Tibial nerve (tissue), 4 donors: Measurements from ENCODE around the gene SFMBT2. TPM values are rescaled to one million over a fixed set of nuclear protein-coding genes. Genes with fewer than 3 reads are reported as not detected.

ENCODE experiments used
- DNase-seq, 2 donors: peaks; one replicate each; pipeline ENCODE4 v3.0.0-alpha.2; 2019; ENCODE audit warnings: low spot score in 2 of 2
- H3K27ac ChIP-seq, 4 donors: fragments of 200-600 bp; sonication (generic) in 3 of 4; one replicate each; pipeline ENCODE4 v1.5.1; 2017 to 2019; ENCODE audit warnings: mild to moderate bottlenecking in 1 of 4
- H3K27me3 ChIP-seq, 2 donors: fragments of 200-600 bp; sonication (generic) in 1 of 2; one replicate each; pipeline versions ENCODE4 v1.5.1 to v1.6.0; 2017 to 2019
- H3K36me3 ChIP-seq, 3 donors: fragments of 200-600 bp; sonication (generic); one replicate each; pipeline ENCODE4 v1.5.1; 2018 to 2019
- H3K4me1 ChIP-seq, 4 donors: fragments of 200-600 bp; sonication (generic) in 3 of 4; one replicate each; pipeline ENCODE4 v1.5.1; 2017 to 2019
- H3K4me3 ChIP-seq, 4 donors: fragments of 200-600 bp; sonication (generic) in 3 of 4; one replicate each; pipeline ENCODE4 v1.5.1; 2017 to 2019; ENCODE audit warnings: mild to moderate bottlenecking in 1 of 4, moderate library complexity in 1 of 4
- H3K9me3 ChIP-seq, 4 donors: fragments of 200-600 bp; sonication (generic) in 3 of 4; one replicate each; pipeline ENCODE4 v1.5.1; 2017 to 2019
- EP300 ChIP-seq, 2 donors: sonication (generic); formaldehyde crosslinking; IDR thresholded peaks; one replicate each; pipeline ENCODE4 v1.6.1; 2017; ENCODE audit warnings: antibody characterized with exemption in 2 of 2, mild to moderate bottlenecking in 1 of 2
- POLR2A ChIP-seq, 2 donors: fragments of 450-650 bp; IDR thresholded peaks; one replicate each; pipeline ENCODE4 v1.6.1; 2017; ENCODE audit warnings: antibody characterized with exemption in 2 of 2, mild to moderate bottlenecking in 2 of 2, moderate library complexity in 2 of 2
- WGBS, 2 donors: methylation state at CpG; one replicate each; pipeline ENCODE4 v1.1.5; 2018; 5-methylcytosine and 5-hydroxymethylcytosine counted together
- total RNA-seq, 4 donors: library from RNA; depleted of rRNA; stranded (reverse); fragments of >200 nt; gene quantifications; one replicate each; pipeline ENCODE4 v1.1.0, GENCODE V29; 2016
- TF ChIP-seq, protein P1 (sequence below), 5 experiments: fragments of 200-600 bp in 3 of 5; fragments of 450-650 bp in 2 of 5; sonication (generic) in 3 of 5; IDR thresholded peaks; one replicate each; pipeline ENCODE4 v1.5.1; 2016 to 2019; ENCODE audit warnings: antibody characterized with exemption in 5 of 5, mild to moderate bottlenecking in 3 of 5, moderate library complexity in 2 of 5

Gene SFMBT2
- total RNA-seq, 4 donors from 2014 or later = 10.2 to 24.0 (median 15.4) TPM

DNA sequence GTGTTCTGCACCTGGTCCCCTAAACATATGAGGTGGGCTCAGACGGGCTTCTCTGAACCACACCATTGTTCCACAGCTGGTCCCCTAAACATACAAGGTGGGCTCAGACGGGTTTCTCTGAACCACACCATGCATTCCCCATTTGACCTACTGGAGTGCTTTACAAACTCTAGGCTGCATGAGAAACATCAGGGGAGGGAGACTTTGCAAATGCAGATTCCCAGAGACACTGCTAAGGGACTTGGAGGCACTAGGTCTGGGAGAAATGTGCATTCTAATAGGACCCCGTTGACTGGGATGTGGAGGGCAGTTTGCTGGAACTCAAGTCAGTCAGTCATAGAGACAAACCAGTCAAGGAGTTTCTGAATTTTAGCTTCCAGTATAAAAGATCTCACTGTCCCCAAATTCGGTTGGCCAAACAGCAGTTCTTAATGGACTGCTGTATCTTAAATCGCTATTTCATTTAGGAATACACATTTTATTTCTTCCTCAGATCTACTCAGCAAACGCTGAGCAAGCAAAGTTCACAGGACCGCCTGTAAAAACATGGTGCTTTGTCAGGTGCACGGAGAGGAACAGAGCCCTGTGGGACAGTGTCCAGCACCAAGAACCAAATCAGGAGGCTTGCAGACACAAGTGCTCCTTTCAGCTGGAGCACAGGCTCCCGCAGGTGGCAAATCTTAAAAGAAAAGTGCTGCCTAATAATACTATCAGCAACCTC lies 198.8 kb downstream of the SFMBT2 start:
- H3K36me3 ChIP-seq = peaks cover 0 to 48% (median 0%) of the 10 kb centered on the region in 3 donors
- H3K9me3 ChIP-seq = no peaks in the 10 kb centered on the region
- H3K4me3 ChIP-seq = no peak overlapping the region
- no peak overlapping the region for H3K27ac ChIP-seq
- no peaks in the 10 kb centered on the region for H3K4me1 ChIP-seq
- H3K27me3 ChIP-seq = no peaks in the 10 kb centered on the region
- DNase-seq = no peak
- TF ChIP-seq POLR2A (IDR thresholded peaks at IDR 0.05) (no peak), EP300 (IDR thresholded peaks at IDR 0.05) (no peak)
- TF ChIP-seq, protein P1, sequence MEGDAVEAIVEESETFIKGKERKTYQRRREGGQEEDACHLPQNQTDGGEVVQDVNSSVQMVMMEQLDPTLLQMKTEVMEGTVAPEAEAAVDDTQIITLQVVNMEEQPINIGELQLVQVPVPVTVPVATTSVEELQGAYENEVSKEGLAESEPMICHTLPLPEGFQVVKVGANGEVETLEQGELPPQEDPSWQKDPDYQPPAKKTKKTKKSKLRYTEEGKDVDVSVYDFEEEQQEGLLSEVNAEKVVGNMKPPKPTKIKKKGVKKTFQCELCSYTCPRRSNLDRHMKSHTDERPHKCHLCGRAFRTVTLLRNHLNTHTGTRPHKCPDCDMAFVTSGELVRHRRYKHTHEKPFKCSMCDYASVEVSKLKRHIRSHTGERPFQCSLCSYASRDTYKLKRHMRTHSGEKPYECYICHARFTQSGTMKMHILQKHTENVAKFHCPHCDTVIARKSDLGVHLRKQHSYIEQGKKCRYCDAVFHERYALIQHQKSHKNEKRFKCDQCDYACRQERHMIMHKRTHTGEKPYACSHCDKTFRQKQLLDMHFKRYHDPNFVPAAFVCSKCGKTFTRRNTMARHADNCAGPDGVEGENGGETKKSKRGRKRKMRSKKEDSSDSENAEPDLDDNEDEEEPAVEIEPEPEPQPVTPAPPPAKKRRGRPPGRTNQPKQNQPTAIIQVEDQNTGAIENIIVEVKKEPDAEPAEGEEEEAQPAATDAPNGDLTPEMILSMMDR (IDR thresholded peaks at IDR 0.05) = no peak
- WGBS, 2 donors = 69 to 77% methylated on average over 9 of the region's 9 CpGs

DNA sequence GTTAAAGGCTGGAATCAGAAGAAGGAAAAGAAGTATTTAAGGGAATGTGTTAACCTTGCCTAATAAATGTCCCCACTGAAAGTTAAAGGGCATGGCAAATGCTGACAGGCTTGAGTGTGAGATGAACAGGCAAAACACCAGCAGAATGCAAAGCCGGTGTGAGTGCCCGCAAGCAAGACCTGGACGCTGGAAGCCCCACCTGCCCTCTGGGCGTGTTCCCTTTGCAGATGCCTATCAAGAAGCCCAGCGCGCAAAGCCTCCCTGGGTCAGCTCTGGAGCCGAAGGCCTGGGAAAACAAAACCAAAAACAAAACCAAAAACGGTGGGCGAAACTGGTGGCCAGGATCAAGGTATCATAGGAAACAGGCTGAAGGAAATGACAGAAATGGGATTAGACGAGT lies 200.3 kb downstream of the SFMBT2 start:
- no peak for DNase-seq
- TF ChIP-seq EP300 (IDR thresholded peaks at IDR 0.05) (no peak), POLR2A (IDR thresholded peaks at IDR 0.05) (no peak)
- TF ChIP-seq, protein P1 (IDR thresholded peaks at IDR 0.05) = no peak
- H3K36me3 ChIP-seq = peaks cover 0 to 32% (median 0%) of the 10 kb centered on the region in 3 donors
- 85 to 92% methylated on average over 10 of the region's 10 CpGs for WGBS, 2 donors
- H3K4me3 ChIP-seq = no peak overlapping the region
- no peaks in the 10 kb centered on the region for H3K9me3 ChIP-seq
- H3K27me3 ChIP-seq = no peaks in the 10 kb centered on the region
- H3K27ac ChIP-seq = no peak overlapping the region
- peaks cover 0 to 7% (median 0%) of the 10 kb centered on the region in 4 donors for H3K4me1 ChIP-seq

DNA sequence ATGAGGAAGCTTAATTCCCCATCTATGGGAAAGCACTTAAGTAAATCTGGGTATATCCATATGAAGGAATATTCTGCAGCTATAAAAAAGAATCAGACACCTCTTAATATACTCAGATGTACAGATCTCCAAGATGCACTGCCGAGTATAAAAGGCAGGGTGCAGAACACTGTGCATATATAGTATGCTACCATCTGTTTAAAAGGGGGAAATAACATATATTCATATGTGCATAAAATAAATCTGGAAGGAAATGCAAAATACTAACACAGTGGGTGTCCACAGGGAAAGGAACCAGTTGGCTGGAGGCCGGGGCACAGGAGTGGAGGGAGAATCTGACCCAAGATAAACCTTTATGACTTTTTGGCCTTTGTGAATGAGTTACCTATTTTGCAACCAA lies 201.4 kb downstream of the SFMBT2 start:
- Histone ChIP-seq H3K9me3 (no peaks in the 10 kb centered on the region), H3K4me1 (peaks cover 0 to 7% (median 0%) of the 10 kb centered on the region in 4 donors), H3K27ac (no peak overlapping the region), H3K27me3 (no peaks in the 10 kb centered on the region), H3K4me3 (no peak overlapping the region), H3K36me3 (peaks cover 0 to 28% (median 0%) of the 10 kb centered on the region in 3 donors)
- no peak for DNase-seq
- WGBS, 2 donors = 77 to 83% methylated on average over 2 of the region's 2 CpGs
- TF ChIP-seq EP300 (IDR thresholded peaks at IDR 0.05) = no peak
- TF ChIP-seq, protein P1 (IDR thresholded peaks at IDR 0.05) = no peak
- no peak for TF ChIP-seq POLR2A (IDR thresholded peaks at IDR 0.05)

DNA sequence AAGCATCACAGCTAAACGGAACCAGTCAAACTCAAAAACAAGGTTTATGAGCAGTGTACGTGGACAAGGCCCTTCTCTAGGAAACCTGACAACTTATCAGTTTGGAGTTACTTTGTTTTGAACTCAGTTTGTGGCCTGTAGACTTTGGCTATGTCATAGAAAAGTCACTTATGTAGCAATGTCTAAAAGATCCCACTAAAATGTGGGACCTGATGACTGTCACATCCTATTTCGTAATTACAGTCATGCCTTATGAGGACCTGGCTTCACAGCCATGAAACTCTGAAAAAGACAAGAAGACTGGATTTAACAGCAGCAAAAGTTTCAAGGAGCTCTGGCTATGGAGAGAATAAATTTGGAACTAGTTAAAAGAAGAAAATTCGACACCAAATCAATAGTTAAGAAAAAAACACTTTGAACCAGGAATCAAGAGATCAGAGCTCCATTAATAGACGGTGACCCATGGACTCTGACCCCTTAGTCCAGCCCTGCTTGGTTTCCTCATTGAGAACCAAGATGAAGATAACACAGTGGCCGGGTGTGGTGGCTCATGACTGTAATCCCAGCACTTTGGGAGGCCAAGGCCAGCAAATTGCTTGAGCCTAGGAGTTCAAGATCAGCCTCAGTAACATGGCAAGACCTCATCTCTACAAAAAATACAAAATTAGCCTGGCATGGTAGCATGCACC lies 204.3 kb downstream of the SFMBT2 start:
- Histone ChIP-seq H3K9me3 (no peaks in the 10 kb centered on the region), H3K4me1 (peaks cover 0 to 7% (median 0%) of the 10 kb centered on the region in 4 donors), H3K4me3 (no peak overlapping the region), H3K27me3 (no peaks in the 10 kb centered on the region), H3K27ac (no peak overlapping the region), H3K36me3 (peaks cover 0 to 30% (median 0%) of the 10 kb centered on the region in 3 donors)
- TF ChIP-seq, protein P1 (IDR thresholded peaks at IDR 0.05) = no peak
- TF ChIP-seq EP300 (IDR thresholded peaks at IDR 0.05) = no peak
- TF ChIP-seq POLR2A (IDR thresholded peaks at IDR 0.05) = no peak
- WGBS, 2 donors = 87 to 94% methylated on average over 6 of the region's 6 CpGs
- DNase-seq = no peak

DNA sequence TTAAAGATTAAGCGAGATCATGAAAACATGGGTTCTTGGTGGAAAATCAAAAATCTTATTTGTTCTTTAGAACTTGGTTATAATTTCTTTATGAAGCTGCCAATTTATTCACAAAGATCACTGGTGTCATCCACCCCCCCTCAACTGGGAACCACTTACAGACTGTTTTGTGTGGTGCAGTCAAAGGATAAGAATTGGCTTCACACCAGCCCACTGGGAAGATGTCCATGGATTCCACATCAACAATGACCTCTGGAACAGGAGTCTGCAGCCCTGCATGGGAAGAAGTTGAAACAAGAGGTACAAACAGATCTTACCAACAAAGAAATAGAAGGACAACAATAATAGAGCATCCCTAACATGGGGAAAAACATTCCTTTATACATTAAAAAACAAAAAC lies 205.2 kb downstream of the SFMBT2 start:
- WGBS, 2 donors = 49% methylated on average over 1 of the region's 1 CpG
- no peaks in the 10 kb centered on the region for H3K9me3 ChIP-seq
- no peak overlapping the region for H3K27ac ChIP-seq
- no peak overlapping the region for H3K4me3 ChIP-seq
- DNase-seq = no peak
- H3K4me1 ChIP-seq = peaks cover 0 to 7% (median 0%) of the 10 kb centered on the region in 4 donors
- peaks cover 0 to 35% (median 0%) of the 10 kb centered on the region in 3 donors for H3K36me3 ChIP-seq
- TF ChIP-seq, protein P1 (IDR thresholded peaks at IDR 0.05) = no peak
- TF ChIP-seq POLR2A (IDR thresholded peaks at IDR 0.05) (no peak), EP300 (IDR thresholded peaks at IDR 0.05) (no peak)
- no peaks in the 10 kb centered on the region for H3K27me3 ChIP-seq
